DND-41 (cell line): ENCODE results near the gene MISP3.

ENCODE experiments used
- EZH2 ChIP-seq: IDR thresholded peaks from 3 replicates; pipeline ENCODE4 v1.6.1; 2012; ENCODE audit warnings: borderline replicate concordance, low read depth, mild to moderate bottlenecking, moderate library complexity, low read length, inconsistent platforms; ENCODE audit not compliant: severe bottlenecking
- TF ChIP-seq, protein P1 (sequence below): IDR thresholded peaks from 2 replicates; pipeline ENCODE4 v1.5.1; 2012; ENCODE audit warnings: borderline replicate concordance, low read length, moderate library complexity, mild to moderate bottlenecking; ENCODE audit not compliant: poor library complexity, severe bottlenecking; ENCODE audit errors: extremely low read depth

GRCh38 chr19:14103310-14103709, 30.7 kb downstream of the MISP3 start:
- TF ChIP-seq, protein P1, sequence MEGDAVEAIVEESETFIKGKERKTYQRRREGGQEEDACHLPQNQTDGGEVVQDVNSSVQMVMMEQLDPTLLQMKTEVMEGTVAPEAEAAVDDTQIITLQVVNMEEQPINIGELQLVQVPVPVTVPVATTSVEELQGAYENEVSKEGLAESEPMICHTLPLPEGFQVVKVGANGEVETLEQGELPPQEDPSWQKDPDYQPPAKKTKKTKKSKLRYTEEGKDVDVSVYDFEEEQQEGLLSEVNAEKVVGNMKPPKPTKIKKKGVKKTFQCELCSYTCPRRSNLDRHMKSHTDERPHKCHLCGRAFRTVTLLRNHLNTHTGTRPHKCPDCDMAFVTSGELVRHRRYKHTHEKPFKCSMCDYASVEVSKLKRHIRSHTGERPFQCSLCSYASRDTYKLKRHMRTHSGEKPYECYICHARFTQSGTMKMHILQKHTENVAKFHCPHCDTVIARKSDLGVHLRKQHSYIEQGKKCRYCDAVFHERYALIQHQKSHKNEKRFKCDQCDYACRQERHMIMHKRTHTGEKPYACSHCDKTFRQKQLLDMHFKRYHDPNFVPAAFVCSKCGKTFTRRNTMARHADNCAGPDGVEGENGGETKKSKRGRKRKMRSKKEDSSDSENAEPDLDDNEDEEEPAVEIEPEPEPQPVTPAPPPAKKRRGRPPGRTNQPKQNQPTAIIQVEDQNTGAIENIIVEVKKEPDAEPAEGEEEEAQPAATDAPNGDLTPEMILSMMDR = no peak
- TF ChIP-seq EZH2 = no peak
